Measurements from ENCODE around the gene ABCA2.

ABCA2 gene

GRCh38 chr9:136960938-136961275 is 67.1 kb downstream of the ABCA2 start:
- DNase-seq, result no peak

- no peak for DNase-seq
Observed at GRCh38 chr9:136960212-136960937, 67.7 kb downstream of the ABCA2 start.

GRCh38 chr9:136958898-136959850 is 68.9 kb downstream of the ABCA2 start:
- DNase-seq, result no peak

GRCh38 chr9:136958473-136958872 is 69.6 kb downstream of the ABCA2 start:
- DNase-seq, result no peak

GRCh38 chr9:136957901-136958300 is 70.1 kb downstream of the ABCA2 start:
- no peak for DNase-seq

GRCh38 chr9:136957461-136957860 is 70.6 kb downstream of the ABCA2 start:
- DNase-seq, result no peak
